T-helper 2 cell (primary cell): ENCODE results near the gene GALR2.
A peak's percentile ranks its signal among the peaks of the same experiment; 100 is the strongest.
"Not testable (repeated sequence)": the region's sequence is repeated elsewhere in the genome, so short reads cannot be mapped to it uniquely, and the experiment has no call there.

Experiments
- DNase-seq, 5 experiments: peaks; one replicate each; pipeline versions ENCODE4 v3.0.0 to v3.0.0-alpha.2; 2012 to 2022

The GALR2 gene

DNA sequence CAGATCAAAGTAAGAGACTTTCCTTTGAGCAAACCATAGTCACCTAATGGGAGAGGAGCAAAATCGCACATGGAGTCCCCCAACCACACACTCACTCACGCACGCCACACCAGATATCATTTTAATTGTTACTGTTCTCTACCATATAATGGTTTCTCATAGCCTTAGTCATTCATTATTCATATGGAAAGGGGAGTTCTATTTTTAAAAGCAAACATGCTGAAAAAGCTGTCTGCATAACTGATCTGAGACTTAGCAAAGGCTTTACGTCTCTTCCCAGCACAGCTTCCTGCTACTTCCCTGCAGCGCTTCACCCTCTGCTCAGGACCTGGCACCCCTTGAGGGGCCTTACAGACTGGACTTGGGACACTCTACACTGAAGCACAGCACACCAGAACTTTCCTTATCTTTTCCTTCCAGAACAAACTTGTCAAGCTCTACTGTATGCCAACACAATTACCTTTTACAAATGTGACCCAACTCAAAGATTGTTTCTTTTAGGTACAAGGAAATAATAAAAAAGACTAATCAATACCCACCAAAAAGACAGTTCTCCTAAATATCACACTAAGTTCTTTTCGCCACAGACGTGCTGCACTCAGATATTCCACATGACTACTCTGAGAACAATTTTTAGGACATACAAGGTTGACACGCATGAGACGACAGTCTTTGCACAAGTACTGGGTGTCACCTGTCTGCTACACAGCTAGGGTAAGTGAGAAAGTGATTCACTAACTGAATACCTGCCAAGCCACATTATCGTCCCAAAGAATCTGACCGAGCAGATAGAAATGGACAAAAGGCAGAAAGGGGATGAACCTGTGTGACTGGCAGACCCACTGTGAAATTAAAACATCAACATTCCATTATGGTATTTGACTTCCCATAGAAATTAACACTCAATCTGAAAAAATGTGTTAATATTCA lies 23.8 kb upstream of the GALR2 start:
- DNase-seq = no peak

DNA sequence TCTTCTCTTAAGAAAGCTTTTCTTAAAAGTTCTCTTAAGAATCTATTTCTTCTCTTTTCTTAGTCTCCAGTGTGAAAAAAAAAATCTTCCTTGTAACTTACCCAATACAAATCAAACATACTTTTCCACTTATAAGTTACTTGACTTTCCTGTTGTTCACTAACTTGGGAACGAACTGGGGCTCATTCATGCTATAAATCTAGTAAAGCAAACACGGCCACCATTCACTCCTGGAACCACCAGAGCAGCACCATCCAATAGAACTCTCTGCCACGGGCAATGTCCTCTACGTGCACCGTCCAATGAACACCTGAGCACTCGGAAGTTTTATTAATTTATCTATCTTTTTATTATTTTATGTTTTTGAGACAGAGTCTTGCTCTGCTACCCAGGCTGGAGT lies 23.0 kb upstream of the GALR2 start:
- DNase-seq = no peak

DNA sequence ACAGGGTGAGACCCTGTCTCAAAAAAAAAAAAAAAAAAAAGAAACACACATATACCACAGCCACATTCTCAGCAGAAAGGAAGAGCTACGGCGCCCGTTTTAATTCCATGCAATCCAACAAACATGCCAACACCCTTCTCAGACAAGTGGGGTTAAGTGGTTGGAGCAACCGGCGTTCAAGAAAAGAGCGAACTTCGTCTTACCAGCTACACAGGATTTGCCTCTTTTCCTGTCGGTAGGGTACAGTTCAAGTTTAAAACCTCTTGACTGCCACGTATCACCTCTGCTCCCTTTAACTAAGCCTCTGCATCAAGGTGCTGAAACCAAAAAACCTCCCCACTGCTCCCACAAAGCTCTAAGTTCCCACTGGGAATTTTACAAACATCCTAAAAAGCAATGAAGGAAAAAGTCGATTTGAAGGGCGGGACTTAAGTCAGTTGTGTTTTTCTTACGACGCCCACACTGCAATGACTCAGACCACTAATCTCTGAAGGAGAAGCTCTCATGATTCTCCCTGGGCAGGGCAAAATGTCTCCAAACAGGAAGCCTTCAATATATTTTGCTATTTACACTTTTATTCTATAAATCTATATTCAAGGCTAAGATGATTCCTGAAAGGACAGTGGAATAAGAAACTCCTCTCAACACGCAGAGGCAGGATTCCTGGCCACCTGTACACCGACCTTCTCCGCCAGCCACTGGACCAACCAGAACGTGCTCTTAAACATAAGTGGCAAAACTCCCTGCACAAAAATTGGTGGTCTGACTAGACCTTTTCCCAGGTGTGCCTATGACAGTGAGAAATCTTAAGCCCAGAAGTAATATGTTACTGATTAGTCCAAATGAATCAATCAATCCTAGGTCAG lies 21.1 kb upstream of the GALR2 start:
- peak in 1 of 5 experiments; percentile 10 for DNase-seq

DNA sequence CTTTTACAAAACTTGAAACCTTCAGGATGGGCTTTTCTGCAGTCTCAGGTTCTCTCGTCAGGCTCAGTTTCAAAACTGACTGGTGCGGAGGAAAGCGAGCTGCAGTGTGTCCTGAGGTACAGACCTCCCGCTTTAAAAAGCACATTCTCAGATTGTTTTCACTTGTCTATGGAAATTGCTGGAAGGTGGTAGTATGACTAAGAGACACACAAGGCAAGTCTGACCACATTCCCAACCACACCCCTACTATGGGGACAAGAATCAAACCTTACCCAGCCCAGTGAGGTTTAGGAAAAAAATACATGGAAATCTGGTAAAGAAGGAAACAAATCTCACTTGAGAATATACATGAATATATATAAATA lies 20.5 kb upstream of the GALR2 start:
- no peak for DNase-seq

DNA sequence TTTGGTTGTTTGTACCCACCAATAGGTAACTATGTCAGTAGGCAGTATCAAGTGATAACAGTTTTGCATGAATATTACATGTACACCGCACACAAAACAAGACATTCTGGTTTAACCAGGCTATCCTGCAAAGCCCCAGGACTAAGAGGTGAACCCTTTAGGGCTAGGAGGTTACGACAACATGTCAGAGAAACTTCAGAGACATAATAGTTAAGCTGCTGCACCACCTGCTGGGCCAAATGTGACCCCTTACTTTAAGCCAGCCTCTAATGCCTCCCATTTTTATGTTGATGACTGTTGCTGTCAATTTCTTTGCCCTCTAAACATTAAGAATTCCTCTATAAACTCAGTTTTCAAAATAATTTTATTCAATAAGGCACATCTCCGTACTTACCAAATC lies 17.7 kb upstream of the GALR2 start:
- no peak for DNase-seq

DNA sequence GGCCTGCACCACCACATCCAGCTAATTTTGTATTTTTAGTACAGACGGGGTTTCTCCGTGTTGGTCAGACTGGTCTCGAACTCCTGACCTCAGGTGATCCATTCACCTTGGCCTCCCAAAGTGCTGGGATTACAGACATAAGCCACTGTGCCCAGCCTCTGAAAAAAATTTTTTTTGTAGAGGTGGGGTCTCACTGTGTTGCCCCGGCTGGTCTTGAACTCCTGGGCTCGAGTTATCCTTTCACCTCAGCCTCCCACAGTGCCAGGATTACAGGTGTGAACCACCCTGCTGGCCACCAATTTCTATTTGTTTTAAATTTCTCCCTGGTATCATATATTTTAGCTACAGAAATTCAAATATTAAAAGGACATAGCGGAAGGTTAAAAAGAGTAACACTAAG lies 16.3 kb upstream of the GALR2 start:
- not testable (repeated sequence) for DNase-seq

DNA sequence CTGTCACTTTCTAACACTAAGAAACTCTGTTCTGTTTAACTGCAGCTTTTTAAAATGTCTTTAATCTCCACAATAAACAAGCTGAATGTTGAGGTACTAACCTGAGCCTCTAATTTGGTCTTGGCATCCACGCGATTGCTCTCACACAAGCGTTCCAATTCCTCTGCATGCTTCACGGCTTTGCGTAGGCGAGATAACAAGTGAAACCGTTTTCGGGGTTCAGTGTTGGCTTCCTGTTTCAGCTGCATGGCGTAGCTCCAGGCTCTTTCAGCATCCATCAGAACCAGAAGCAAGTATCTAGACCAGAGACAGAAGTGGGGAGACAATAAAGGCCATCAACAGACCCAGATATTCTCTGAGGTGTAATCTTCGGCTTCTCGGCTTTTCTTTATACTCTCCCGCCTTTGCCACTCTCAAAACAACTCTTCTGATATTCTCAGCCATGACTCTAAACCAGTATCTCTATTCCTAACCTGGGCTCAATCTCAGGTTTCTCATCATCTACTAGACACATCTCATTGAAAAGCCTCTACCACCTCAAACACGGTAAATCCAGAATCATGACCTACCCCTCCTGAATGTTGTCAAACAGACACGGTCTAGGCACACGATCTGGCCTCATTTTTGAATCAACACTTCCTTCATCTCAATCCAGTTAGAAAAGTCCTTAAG lies 10.6 kb upstream of the GALR2 start:
- peak in 4 of 5 experiments; percentile 6 to 77 (median 32) for DNase-seq

DNA sequence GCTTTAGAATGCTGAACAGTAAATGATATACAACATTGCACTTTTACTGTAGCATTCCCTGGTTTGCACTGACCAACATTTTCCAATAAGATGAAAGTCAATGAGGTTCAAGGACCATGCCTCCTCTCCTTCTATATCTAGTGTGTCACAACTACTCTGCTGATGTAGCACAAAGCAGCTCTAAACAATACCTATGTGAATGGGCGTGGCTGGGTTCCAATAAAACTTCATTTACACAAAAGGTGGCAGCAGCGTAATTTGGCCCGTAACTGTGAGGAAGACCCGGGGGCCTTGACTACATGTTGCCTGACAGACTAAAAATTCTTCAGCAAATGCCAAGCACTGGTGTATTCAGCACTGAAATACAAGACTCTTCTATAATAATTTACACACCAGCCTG lies 8.8 kb upstream of the GALR2 start:
- no peak for DNase-seq

DNA sequence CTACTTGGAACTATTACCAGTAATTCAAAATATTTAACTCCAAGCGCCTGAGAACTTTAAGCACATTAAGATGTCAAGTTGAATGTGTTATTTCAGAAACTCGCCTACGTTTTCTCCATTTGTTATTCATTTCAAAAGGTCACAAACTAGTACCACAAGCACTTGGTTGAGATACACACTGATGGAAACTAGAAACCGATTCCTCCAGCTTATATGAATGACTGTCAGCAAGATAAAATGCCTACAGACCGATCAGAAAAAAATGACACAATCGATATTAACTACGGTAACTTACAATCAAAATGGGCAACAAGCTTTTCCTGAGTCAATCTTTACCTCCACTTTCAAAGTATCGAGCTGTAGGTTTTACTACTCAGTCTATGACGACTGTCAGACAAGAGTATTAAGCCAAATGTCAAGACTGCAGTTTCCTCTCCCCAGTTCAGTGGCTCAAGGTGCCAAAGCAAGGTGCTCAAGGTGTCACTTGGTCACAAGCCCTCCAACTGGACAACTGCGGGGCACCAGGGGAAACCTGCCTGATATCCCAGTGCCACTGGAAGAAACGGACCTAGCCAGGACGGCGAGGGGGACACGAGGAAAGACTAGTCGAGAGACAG lies 2.9 kb upstream of the GALR2 start:
- peak in 1 of 5 experiments; percentile 11 for DNase-seq

DNA sequence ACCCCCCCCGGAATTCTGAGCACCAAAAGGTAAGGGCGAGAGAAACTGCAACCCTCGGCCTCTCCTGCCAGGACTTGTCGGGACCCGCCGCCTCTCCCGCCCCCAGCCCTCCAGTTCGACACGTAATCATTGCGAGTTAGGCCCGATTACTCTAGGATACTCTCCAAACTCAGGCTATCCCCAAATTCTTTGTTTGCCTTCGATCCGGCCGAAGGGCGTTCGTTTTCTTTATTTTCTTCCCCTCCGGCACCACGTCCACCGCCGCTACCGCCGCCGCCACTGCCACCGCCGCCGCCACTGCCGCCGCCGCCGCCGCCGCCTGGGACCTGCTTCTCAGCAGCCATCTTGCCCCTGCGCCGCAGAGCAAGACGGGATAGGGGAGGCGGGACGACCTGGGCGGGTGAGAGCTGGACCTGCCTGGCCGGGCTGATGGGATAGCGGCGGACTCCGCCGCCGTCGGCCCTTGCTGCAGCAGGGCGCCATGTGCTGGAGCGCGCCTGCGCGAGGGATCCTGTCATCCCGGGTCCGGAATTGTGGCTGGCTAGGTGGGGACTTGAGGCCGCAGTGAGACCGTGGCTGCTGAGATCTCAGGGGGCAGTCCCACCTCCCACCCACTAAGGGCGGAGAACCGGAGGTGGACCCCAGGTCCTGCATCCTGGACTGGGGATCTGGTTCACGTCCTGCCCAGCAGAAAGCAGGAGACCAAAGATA lies 2.3 kb upstream of the GALR2 start, which contains the start of gene SRP68:
TSS of gene SRP68 (minus strand) at position 370 of the 711 bp plus-strand sequence. CDS start at position 344, 26 bp downstream.
- peak; percentile 59 to 89 (median 72) for DNase-seq

DNA sequence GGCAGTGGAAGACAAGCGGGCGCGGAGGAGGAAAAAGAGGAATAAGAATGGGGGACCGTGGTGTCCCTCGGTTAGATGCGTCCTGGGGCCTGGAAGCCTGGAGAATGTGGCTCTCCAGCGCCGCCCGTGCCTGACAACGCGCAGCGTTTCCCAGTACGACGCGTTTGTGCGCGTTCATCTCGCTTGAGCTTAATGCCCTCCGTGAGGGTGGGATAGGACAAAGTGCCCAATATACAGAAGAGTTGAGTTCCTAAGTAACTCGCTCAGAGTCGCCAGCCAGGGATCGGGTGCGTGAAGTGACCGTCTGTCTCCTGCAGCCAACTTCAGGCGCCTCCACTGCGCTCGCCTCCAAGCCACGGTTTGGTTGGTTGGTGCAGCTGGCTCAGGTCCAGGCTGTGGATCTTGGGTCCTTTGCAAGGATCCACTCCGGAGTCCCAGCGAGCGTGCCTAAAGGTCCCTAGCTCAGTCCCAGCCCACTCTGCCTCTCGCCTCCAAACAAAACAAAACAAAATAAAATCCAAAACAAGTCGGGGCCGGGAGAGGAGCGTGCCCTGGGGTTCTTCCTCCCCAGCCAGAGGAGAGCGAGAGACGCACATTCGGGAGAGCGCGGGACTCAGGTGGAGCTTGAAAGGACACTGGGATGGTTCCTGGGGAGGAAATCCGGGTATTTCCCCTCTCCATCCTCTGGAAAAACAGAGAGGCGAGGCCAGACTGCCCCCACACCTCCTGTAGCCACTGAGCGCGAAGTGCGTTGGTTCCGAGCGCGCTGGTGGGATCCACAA lies 974 bp downstream of the GALR2 start:
- no peak for DNase-seq

DNA sequence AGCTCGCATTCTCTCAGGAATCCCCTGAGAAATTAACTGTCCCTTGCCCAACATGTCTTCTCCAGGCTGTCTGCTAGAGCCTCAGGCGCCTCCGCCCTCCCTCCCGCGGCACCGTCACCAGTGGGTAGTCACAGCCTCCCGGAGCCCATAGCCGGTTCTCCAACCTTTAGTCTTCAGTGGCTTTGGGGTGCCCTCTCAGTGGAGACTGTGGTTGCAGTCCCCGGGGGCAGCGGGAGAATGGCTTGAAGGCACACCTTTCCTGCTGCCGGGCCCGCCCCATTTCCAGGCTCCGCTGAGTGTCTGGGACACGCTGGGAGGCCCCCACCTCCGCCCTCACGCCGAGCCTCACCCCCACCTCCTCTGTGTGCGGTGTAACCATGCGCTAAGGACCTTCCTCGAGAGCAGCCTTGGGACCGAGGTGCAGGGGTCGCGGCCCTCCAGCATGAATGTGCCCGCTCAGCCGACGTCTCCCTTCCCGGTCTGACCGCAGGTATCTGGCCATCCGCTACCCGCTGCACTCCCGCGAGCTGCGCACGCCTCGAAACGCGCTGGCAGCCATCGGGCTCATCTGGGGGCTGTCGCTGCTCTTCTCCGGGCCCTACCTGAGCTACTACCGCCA lies 1.7 kb downstream of the GALR2 start:
- no peak for DNase-seq

DNA sequence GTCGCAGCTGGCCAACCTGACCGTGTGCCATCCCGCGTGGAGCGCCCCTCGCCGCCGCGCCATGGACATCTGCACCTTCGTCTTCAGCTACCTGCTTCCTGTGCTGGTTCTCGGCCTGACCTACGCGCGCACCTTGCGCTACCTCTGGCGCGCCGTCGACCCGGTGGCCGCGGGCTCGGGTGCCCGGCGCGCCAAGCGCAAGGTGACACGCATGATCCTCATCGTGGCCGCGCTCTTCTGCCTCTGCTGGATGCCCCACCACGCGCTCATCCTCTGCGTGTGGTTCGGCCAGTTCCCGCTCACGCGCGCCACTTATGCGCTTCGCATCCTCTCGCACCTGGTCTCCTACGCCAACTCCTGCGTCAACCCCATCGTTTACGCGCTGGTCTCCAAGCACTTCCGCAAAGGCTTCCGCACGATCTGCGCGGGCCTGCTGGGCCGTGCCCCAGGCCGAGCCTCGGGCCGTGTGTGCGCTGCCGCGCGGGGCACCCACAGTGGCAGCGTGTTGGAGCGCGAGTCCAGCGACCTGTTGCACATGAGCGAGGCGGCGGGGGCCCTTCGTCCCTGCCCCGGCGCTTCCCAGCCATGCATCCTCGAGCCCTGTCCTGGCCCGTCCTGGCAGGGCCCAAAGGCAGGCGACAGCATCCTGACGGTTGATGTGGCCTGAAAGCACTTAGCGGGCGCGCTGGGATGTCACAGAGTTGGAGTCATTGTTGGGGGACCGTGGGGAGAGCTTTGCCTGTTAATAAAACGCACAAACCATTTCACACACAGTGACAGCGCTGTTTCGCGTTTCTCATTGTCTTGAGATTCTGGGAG lies 2.4 kb downstream of the GALR2 start:
- DNase-seq = peak in 3 of 5 experiments; percentile 48 to 79 (median 53)

DNA sequence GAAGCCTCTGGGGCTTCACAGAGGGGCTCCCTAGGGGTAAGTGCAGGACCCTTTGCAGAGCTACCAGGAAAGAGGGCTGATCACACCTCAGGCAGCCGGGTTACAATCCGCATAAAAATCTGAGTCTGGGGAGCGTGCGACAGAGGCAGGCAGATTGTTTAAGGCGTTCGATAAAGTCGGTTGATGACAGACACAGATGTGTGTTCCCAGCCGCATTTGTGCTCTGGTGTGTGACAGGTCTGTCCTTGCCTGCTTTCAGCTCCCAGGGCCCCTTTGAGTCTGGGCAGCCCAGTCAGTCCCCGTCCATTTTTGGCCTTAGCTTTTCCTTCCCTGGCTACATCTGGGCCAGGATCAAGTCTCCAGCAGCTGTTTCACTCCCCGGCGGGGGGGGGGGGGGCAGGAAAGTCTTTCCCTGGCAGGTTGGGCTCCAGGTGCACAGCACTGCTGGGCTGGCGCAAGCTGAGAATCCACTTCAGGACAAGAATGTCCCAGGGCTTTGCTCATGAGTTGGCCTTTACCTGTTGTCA lies 3.1 kb downstream of the GALR2 start:
- no peak for DNase-seq

DNA sequence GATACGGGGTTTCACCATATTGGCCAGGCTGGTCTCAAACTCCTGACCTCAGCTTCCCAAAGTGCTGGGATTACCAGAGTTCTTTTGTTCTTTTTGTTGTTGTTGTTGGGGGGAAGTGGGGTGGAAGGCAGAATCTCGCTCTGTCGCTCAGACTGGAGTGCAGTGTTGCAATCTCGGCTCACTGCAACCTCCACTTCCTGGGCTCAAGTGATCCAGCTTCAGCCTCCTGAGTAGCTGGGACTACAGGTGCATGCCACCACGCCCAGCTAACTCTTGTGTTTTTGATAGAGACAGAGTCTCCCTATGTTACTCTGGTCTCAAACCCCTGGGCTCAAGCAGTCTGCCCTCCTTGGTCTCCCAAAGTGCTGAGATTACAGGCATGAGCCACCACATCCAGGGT lies 3.8 kb downstream of the GALR2 start:
- not testable (repeated sequence) for DNase-seq

DNA sequence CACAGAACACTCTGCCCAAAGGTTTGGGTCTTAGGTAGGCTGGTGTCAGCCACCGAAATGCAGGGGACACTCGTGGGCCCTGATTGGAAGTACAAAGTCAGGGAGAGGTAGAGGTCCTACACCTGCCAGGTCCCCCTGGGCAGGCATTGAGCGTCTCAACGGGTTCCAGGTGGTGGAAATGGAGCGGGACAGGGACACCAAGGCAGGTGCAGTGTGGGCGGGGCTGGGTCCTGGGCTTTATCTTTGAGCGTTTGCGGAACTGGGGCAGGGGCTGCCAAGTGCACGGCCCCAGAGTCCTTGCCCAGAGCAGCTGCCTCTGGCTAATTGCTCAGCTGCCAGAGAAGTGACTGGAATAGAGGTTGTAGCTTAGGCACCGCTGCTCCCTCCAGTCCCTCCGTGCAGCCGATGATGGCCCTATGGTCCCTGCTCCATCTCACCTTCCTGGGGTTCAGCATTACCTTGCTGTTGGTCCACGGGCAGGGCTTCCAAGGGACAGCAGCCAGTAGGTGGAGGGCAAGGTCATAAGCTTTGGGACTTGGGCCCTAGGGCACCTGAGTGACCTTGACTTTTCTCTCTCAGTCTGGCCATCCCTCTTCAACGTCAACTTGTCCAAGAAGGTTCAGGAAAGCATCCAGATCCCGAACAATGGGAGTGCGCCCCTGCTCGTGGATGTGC lies 4.4 kb downstream of the GALR2 start, which contains the start of gene ZACN:
TSS of gene ZACN (plus strand) at position 323 of the 675 bp plus-strand sequence. CDS start at position 406, 83 bp downstream.
- no peak for DNase-seq

DNA sequence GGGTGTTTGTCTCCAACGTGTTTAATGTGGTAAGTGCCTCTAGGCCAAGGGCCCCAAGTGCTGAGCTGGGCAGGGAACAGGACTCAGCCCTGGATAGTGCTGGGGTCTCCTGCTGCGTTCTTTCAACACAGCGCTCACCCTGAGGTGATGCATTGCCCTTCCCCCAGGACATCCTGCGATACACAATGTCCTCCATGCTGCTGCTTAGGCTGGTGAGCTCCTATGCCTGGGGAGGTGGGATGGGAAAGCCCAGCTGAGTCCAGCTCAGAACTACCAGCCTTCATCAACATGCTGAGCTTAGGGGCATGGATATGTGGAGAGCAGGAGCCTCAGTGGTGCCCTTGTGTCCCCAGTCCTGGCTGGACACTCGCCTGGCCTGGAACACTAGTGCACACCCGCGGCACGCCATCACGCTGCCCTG lies 5.0 kb downstream of the GALR2 start:
- no peak for DNase-seq

DNA sequence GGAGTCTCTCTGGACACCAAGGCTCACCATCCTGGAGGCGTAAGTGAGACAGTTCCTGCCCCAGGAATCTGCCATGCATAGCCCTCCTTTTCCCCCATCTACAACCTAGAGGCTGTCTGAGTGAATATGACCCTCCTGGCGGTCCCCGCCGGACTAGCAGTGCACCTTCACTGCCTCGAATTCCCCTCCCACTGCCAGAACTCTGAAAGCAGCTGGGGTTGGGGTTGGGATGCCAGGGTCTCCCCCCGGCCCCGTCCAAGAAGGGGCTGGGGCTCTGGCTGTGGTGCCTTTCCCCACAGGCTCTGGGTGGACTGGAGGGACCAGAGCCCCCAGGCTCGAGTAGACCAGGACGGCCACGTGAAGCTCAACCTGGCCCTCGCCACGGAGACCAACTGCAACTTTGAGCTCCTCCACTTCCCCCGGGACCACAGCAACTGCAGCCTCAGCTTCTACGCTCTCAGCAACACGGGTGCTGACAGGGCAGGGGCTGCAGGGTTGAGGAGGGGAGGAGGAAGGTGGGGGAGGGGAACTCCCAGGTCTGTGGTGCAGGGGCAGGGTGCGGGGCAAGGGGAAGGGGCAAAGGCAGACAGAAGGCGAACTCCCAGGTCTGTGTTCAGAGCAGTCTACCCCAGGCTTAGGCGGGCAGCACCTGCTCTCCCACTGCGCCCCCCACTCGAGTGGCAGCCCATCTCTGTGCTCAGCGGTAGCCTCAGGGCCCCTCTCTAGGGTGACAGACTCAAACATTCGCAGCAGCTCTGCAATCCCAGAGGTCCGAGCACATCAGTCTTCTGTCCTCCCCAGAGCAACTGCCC lies 5.6 kb downstream of the GALR2 start:
- no peak for DNase-seq
